ENCODE results near the gene LPGAT1.
A peak's percentile ranks its signal among the peaks of the same experiment; 100 is the strongest.
"Not testable (repeated sequence)": the region's sequence is repeated elsewhere in the genome, so short reads cannot be mapped to it uniquely, and the experiment has no call there.

The LPGAT1 gene

GRCh38 chr1:211830328-211831142, at the start of gene LPGAT1:
TSS of gene LPGAT1 (minus strand) at chr1:211830763. CDS start at chr1:211829296, 1,467 bp downstream.
- peak; percentile 36 to 59 (median 45) for DNase-seq

GRCh38 chr1:211879475-211879874, 48.9 kb upstream of the LPGAT1 start:
- DNase-seq, result no peak

GRCh38 chr1:211876851-211877590, 46.5 kb upstream of the LPGAT1 start:
- no peak for DNase-seq

GRCh38 chr1:211875541-211875940, 45.0 kb upstream of the LPGAT1 start:
- no peak for DNase-seq

GRCh38 chr1:211874521-211875347, 44.2 kb upstream of the LPGAT1 start:
- DNase-seq, result no peak

- DNase-seq, result not testable (repeated sequence)
Observed at GRCh38 chr1:211873731-211874130, 43.2 kb upstream of the LPGAT1 start.

- DNase-seq, result no peak
Observed at GRCh38 chr1:211870156-211870555, 39.6 kb upstream of the LPGAT1 start.

GRCh38 chr1:211865180-211865579, 34.6 kb upstream of the LPGAT1 start:
- DNase-seq, result no peak

GRCh38 chr1:211859405-211859804, 28.8 kb upstream of the LPGAT1 start:
- no peak for DNase-seq

- DNase-seq, result no peak
Observed at GRCh38 chr1:211851174-211851573, 20.6 kb upstream of the LPGAT1 start.

GRCh38 chr1:211843507-211844298, 13.1 kb upstream of the LPGAT1 start:
- DNase-seq, result no peak

- DNase-seq, result peak in 1 of 6 experiments; percentile 14
Observed at GRCh38 chr1:211843018-211843417, 12.5 kb upstream of the LPGAT1 start.

GRCh38 chr1:211842518-211842917, 12.0 kb upstream of the LPGAT1 start:
- no peak for DNase-seq

- DNase-seq, result no peak
Observed at GRCh38 chr1:211839106-211839505, 8.5 kb upstream of the LPGAT1 start.

- peak in 3 of 6 experiments; percentile 17 to 22 (median 19) for DNase-seq
Observed at GRCh38 chr1:211833174-211833820, 2.7 kb upstream of the LPGAT1 start.

GRCh38 chr1:211832661-211833060, 2.1 kb upstream of the LPGAT1 start:
- no peak for DNase-seq

GRCh38 chr1:211831558-211832323, 1.2 kb upstream of the LPGAT1 start:
- DNase-seq, result no peak

GRCh38 chr1:211830055-211830327, 572 bp downstream of the LPGAT1 start:
- peak in 3 of 6 experiments; percentile 12 to 31 (median 20) for DNase-seq

GRCh38 chr1:211829343-211830054, 1.1 kb downstream of the LPGAT1 start:
- peak in 1 of 6 experiments; percentile 31 for DNase-seq

- no peak for DNase-seq
Observed at GRCh38 chr1:211828584-211829342, 1.8 kb downstream of the LPGAT1 start.
